HG02884 (cell line): ENCODE results near the gene RNF145.

Experiments
- ATAC-seq: cut with Tn5 transposase; IDR thresholded peaks from one replicate; pipeline ENCODE4 v1.9.1; 2021; ENCODE audit warnings: mild to moderate bottlenecking, moderate library complexity; ENCODE audit not compliant: unreplicated experiment

Gene RNF145

GRCh38 chr5:159218595-159219023 is 9.3 kb upstream of the RNF145 start:
- no peak for ATAC-seq

- ATAC-seq: no peak
Measured at GRCh38 chr5:159217236-159217635, 7.9 kb upstream of the RNF145 start.

GRCh38 chr5:159216454-159216853 is 7.1 kb upstream of the RNF145 start:
- ATAC-seq: no peak

- no peak for ATAC-seq
Measured at GRCh38 chr5:159215886-159216285, 6.5 kb upstream of the RNF145 start.

- no peak for ATAC-seq
Measured at GRCh38 chr5:159214486-159215271, 5.3 kb upstream of the RNF145 start.

- ATAC-seq: no peak
Measured at GRCh38 chr5:159212657-159213462, 3.5 kb upstream of the RNF145 start.

GRCh38 chr5:159211729-159212174 is 2.4 kb upstream of the RNF145 start:
- no peak for ATAC-seq

GRCh38 chr5:159210846-159211245 is 1.5 kb upstream of the RNF145 start:
- no peak for ATAC-seq

- ATAC-seq: no peak
Measured at GRCh38 chr5:159210210-159210661, 883 bp upstream of the RNF145 start.

GRCh38 chr5:159208514-159209437 is 577 bp downstream of the RNF145 start:
- peak; percentile 7 for ATAC-seq

GRCh38 chr5:159207686-159208513 is 1.5 kb downstream of the RNF145 start:
- ATAC-seq: peak; percentile 48

GRCh38 chr5:159207222-159207685 is 2.1 kb downstream of the RNF145 start:
- ATAC-seq: no peak

GRCh38 chr5:159206818-159207217 is 2.5 kb downstream of the RNF145 start:
- ATAC-seq: no peak

GRCh38 chr5:159206368-159206767 is 3.0 kb downstream of the RNF145 start:
- ATAC-seq: no peak

- ATAC-seq: no peak
Measured at GRCh38 chr5:159203351-159203750, 6.0 kb downstream of the RNF145 start.

GRCh38 chr5:159202151-159202550 is 7.2 kb downstream of the RNF145 start:
- ATAC-seq: no peak

GRCh38 chr5:159199780-159200179 is 9.6 kb downstream of the RNF145 start:
- ATAC-seq: no peak

- no peak for ATAC-seq
Measured at GRCh38 chr5:159199225-159199624, 10.1 kb downstream of the RNF145 start.

- peak; percentile 98 for ATAC-seq
Measured at GRCh38 chr5:159198063-159199036, 11.0 kb downstream of the RNF145 start.
